ENCODE data around the gene FER1L5. TPM values are rescaled to one million over a fixed set of nuclear protein-coding genes. Genes with fewer than 3 reads are reported as not detected.

The FER1L5 gene
- total RNA-seq, 1 donor from 2014 or later, result 1.1 TPM

GRCh38 chr2:96680561-96681141, 38.1 kb downstream of the FER1L5 start:
- no peak for DNase-seq (ENCODE audit: low spot score)

- no peak for DNase-seq (ENCODE audit: low spot score)
Measured at GRCh38 chr2:96681540-96681939, 39.0 kb downstream of the FER1L5 start.

GRCh38 chr2:96683307-96683706, 40.7 kb downstream of the FER1L5 start:
- no peak for DNase-seq (ENCODE audit: low spot score)

- DNase-seq (ENCODE audit: low spot score), result no peak
Measured at GRCh38 chr2:96683972-96684820, 41.6 kb downstream of the FER1L5 start.

GRCh38 chr2:96684883-96685576, 42.5 kb downstream of the FER1L5 start:
- no peak for DNase-seq (ENCODE audit: low spot score)

- DNase-seq (ENCODE audit: low spot score), result no peak
Measured at GRCh38 chr2:96685577-96686459, 43.3 kb downstream of the FER1L5 start.

GRCh38 chr2:96687266-96687665, 44.7 kb downstream of the FER1L5 start:
- no peak for DNase-seq (ENCODE audit: low spot score)

GRCh38 chr2:96687711-96688640, 45.4 kb downstream of the FER1L5 start:
- DNase-seq (ENCODE audit: low spot score), result no peak

GRCh38 chr2:96688649-96689430, 46.3 kb downstream of the FER1L5 start:
- no peak for DNase-seq (ENCODE audit: low spot score)

GRCh38 chr2:96689431-96689991, 46.9 kb downstream of the FER1L5 start:
- no peak for DNase-seq (ENCODE audit: low spot score)

GRCh38 chr2:96690306-96691021, 47.9 kb downstream of the FER1L5 start:
- no peak for DNase-seq (ENCODE audit: low spot score)

GRCh38 chr2:96691022-96691612, 48.6 kb downstream of the FER1L5 start:
- DNase-seq (ENCODE audit: low spot score), result no peak

GRCh38 chr2:96692094-96692971, 49.8 kb downstream of the FER1L5 start:
- no peak for DNase-seq (ENCODE audit: low spot score)

GRCh38 chr2:96693286-96694200, 51.0 kb downstream of the FER1L5 start:
- DNase-seq (ENCODE audit: low spot score), result no peak

GRCh38 chr2:96694279-96694678, 51.7 kb downstream of the FER1L5 start:
- DNase-seq (ENCODE audit: low spot score), result no peak

GRCh38 chr2:96694816-96695455, 52.4 kb downstream of the FER1L5 start:
- DNase-seq (ENCODE audit: low spot score), result no peak

All from mucosa of gallbladder (tissue), 1 donor.